HUES48 (cell line): ENCODE measurements around the gene PIGB.
"Not testable (repeated sequence)": the region's sequence is repeated elsewhere in the genome, so short reads cannot be mapped to it uniquely, and the experiment has no call there.

ENCODE experiments used
- H3K27ac ChIP-seq: one replicate; pipeline ENCODE4 v1.7.0; 2013; ENCODE audit warnings: low read depth, low read length, inconsistent platforms
- H3K27me3 ChIP-seq: 2 replicates; pipeline ENCODE4 v1.6.1; 2013; ENCODE audit warnings: mild to moderate bottlenecking, low read length; ENCODE audit not compliant: control insufficient read depth, insufficient read depth
- H3K36me3 ChIP-seq: 2 replicates; pipeline ENCODE4 v1.6.1; 2013; ENCODE audit warnings: low read length; ENCODE audit not compliant: control insufficient read depth, insufficient read depth
- H3K4me1 ChIP-seq: 2 replicates; pipeline ENCODE4 v1.6.1; 2013; ENCODE audit warnings: mild to moderate bottlenecking, low read length; ENCODE audit not compliant: control insufficient read depth, insufficient read depth
- H3K4me3 ChIP-seq: 2 replicates; pipeline ENCODE4 v1.5.1; 2013; ENCODE audit warnings: mild to moderate bottlenecking, low read depth, low read length
- H3K9ac ChIP-seq: 2 replicates; pipeline ENCODE4 v1.6.1; 2013; ENCODE audit warnings: mild to moderate bottlenecking, low read depth, low read length, moderate library complexity
- H3K9me3 ChIP-seq: 2 replicates; pipeline ENCODE4 v1.6.1; 2013; ENCODE audit warnings: low read length; ENCODE audit not compliant: control insufficient read depth, insufficient read depth

The PIGB gene

DNA sequence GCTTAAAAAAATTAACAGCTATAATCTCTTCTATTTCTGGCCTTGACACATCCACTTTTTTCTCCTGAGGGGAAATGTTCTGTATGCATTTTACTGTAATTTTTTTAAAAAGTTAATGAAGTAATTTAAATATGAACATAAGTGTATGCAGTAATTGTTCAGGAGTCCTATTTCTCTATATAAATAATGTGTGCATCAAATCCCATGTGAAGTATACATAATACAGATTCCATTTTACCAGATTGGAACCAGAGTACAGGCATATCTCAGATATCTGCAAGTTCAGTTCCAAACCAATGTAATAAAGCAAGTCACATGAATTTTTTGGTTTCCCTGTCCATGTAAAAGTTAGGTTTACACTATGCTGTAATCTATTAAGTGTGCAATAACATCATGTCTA lies 62.6 kb downstream of the PIGB start:
- no peak overlapping the region for H3K27ac ChIP-seq
- H3K4me3 ChIP-seq: no peak overlapping the region
- H3K9ac ChIP-seq: no peak overlapping the region
- no peaks in the 10 kb centered on the region for H3K27me3 ChIP-seq
- no peaks in the 10 kb centered on the region for H3K9me3 ChIP-seq
- H3K4me1 ChIP-seq: no peaks in the 10 kb centered on the region
- no peaks in the 10 kb centered on the region for H3K36me3 ChIP-seq

DNA sequence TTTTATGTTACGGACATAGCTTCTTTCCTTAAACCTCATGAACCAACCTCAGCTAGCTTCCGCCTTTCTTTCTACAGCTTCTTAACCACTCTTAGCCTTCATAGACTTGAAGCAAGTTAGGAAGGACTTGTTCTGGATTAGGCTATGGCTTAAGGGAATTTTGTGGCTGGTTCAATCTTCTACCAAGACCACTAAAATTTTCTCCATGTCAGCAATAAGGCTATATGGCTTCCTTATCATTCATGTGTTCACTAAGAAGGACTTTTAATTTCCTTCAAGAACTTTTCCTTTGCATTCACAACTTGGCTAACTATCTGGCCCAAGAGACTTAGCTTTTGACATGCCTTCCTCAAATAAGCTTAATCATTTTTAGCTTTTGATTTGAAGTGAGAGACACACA lies 64.7 kb downstream of the PIGB start:
- no peaks in the 10 kb centered on the region for H3K9me3 ChIP-seq
- H3K4me3 ChIP-seq: no peak overlapping the region
- H3K4me1 ChIP-seq: no peaks in the 10 kb centered on the region

DNA sequence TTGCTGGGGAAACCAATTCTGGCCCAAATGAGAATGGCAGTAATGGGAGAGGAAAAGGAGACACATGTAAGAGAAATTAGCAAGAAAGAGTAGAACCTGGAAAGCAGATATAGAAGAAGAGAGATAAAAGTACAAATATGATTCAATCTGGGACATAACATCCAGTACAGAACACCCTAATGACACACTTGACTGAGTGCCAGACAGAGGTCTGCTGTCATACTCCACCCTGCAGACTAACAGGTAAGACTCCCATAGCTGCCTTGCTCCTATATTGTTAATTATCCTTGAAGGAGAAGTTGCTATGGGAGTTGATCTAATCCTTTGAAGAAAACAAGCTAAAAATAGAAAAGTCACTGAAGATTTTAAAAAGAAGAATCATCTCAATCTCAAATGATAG lies 68.0 kb downstream of the PIGB start:
- Histone ChIP-seq H3K9ac (no peak overlapping the region), H3K4me3 (no peak overlapping the region), H3K27me3 (no peaks in the 10 kb centered on the region), H3K9me3 (no peaks in the 10 kb centered on the region), H3K36me3 (no peaks in the 10 kb centered on the region), H3K27ac (no peak overlapping the region), H3K4me1 (no peaks in the 10 kb centered on the region)

More for the DNA sequence above, 64.7 kb downstream of the PIGB start:
- H3K36me3 ChIP-seq: no peaks in the 10 kb centered on the region
- H3K27ac ChIP-seq: no peak overlapping the region
- no peak overlapping the region for H3K9ac ChIP-seq
- no peaks in the 10 kb centered on the region for H3K27me3 ChIP-seq

DNA sequence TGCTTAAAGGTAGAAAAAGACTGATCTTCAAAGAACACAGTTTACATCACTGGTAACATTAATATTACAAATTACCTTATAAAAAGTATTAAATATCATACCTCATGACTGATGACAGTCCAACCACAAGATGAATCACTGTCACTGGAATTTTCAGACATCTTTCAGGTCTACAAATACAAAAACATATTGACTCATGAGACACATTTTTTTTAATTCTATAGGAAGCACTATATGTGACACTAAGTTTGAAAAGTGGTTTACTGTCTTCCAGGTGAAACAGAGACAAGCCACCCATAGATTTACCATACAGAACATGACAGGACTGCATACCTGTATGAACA lies 70.2 kb downstream of the PIGB start:
- H3K4me1 ChIP-seq: no peaks in the 10 kb centered on the region
- no peaks in the 10 kb centered on the region for H3K36me3 ChIP-seq
- H3K9me3 ChIP-seq: no peaks in the 10 kb centered on the region
- no peak overlapping the region for H3K27ac ChIP-seq
- H3K27me3 ChIP-seq: no peaks in the 10 kb centered on the region
- no peak overlapping the region for H3K4me3 ChIP-seq
- H3K9ac ChIP-seq: no peak overlapping the region

DNA sequence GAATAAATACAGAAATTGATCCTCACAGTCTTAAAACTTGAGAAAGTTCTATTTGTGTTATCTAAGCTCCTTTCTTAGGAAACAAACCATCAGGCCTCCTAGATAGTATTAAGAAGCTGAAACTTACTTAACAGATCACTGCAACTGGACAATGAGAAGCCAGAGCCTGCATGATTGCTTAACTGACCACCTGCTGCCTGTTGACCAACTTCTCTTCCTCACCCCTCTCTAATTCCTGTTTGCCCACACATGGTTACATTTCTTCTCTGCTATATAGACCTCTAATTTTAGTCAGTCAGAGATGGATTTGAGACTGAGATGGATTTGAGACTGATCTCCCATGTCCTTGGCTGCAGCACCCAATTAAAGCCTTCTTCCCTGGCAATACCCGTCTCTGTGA lies 75.7 kb downstream of the PIGB start:
- Histone ChIP-seq H3K27ac (no peak overlapping the region), H3K9me3 (no peaks in the 10 kb centered on the region), H3K9ac (no peak overlapping the region), H3K27me3 (no peaks in the 10 kb centered on the region), H3K4me1 (no peaks in the 10 kb centered on the region), H3K4me3 (no peak overlapping the region), H3K36me3 (no peaks in the 10 kb centered on the region)

DNA sequence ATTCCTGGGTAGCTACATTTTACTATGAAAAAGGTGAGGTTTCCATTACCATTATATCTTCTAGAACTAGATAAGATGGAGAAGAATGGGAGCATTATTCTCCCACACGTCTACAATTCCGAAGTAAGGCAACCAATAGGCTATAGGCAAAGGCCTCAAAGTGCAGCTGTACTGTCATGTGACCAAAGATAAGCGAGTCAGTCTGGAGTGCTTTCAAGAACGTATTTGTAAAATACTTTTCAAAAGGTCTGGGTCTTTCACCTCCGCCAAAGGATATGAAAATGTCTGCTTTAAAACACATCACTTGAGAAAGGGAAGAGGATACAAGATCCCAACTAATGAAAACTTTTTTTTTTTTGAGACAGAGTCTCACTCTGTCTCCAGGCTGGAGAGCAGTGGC lies 79.2 kb downstream of the PIGB start:
- H3K9ac ChIP-seq: no peak overlapping the region
- H3K9me3 ChIP-seq: no peaks in the 10 kb centered on the region
- H3K27ac ChIP-seq: no peak overlapping the region
- no peaks in the 10 kb centered on the region for H3K27me3 ChIP-seq
- H3K4me3 ChIP-seq: no peak overlapping the region
- H3K36me3 ChIP-seq: no peaks in the 10 kb centered on the region
- H3K4me1 ChIP-seq: no peaks in the 10 kb centered on the region

DNA sequence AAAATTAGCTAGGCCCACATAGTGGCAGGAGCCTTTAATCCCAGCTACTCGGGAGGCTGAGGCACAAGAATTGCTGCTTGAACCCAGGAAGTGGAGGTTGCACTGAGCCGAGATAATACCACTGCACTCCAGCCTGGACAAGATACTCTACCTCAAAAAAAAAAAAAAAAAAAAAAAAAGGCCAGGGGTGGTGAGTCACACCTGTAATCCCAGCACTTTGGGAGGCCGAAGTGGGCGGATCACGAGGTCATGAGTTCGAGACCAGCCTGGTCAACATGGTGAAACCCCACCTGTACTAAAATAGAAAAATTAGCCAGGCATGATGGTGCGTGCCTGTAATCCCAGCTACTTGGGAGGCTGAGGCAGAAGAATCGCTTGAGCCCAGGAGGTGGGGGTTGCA lies 81.0 kb downstream of the PIGB start:
- H3K4me1 ChIP-seq, H3K27ac ChIP-seq, H3K4me3 ChIP-seq, H3K9ac ChIP-seq, H3K9me3 ChIP-seq, H3K27me3 ChIP-seq, H3K36me3 ChIP-seq: not testable (repeated sequence)

DNA sequence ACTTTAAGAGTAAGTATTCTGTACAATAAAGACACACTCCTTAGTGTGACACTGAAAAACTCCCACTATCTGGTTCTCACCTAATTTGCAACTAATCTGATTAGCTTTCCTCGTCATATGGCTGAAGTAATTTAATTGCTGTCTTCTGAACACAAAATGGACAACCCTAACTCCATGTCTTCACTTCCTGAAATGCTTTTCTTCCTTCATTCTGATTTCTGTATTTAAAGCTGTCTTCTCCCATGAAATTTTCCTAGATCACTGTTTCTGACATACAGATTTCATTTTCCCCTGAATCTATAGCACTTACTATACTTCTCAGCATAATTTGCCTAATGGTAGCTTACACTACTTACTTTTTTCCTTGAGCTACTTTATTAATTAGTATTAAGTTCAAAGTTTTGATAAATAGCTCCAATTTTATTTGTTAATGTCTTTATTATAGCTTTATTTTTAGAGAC lies 82.8 kb downstream of the PIGB start:
- H3K4me3 ChIP-seq: no peak overlapping the region
- H3K9ac ChIP-seq: no peak overlapping the region
- H3K4me1 ChIP-seq: no peaks in the 10 kb centered on the region
- H3K27me3 ChIP-seq: no peaks in the 10 kb centered on the region
- H3K36me3 ChIP-seq: no peaks in the 10 kb centered on the region
- H3K9me3 ChIP-seq: no peaks in the 10 kb centered on the region
- no peak overlapping the region for H3K27ac ChIP-seq

DNA sequence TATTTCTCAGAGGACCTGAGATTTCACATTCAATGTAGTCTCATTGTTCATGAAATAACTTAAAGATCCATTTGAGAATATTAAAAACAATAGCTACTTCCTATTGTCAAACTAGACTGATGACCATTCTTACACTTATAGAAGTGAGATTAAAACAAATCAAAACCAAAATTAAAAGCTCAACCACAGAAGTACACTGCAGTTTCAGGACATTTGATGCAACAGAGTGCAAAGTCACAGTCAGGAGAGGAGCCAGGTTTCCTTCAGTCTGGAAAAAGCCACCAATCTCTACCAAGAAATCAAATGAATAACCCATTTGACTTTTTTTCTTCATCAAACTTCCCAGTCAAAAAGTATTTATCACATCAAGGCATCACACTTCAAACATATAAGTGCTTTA lies 83.7 kb downstream of the PIGB start:
- Histone ChIP-seq H3K4me3 (no peak overlapping the region), H3K4me1 (no peaks in the 10 kb centered on the region), H3K36me3 (no peaks in the 10 kb centered on the region), H3K9me3 (no peaks in the 10 kb centered on the region), H3K27ac (no peak overlapping the region), H3K9ac (no peak overlapping the region), H3K27me3 (no peaks in the 10 kb centered on the region)

DNA sequence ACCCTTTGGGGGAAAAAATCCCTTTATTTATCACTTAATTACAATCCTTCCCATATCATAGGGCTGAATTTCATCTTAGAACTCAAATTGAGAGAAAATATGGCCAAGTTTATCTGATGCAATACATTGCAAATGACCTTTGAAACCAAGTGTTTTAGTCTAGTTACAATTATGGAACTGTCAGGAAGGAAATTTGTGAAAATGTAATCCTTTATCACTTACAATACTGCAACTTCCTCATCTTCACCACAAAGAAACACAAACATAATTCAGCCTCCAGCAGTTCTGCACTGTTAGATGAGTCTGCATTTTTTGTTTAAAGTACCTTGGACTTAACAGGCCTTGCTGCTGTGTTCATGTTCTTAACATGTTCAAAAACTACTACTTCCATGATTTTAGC lies 84.5 kb downstream of the PIGB start:
- no peaks in the 10 kb centered on the region for H3K9me3 ChIP-seq
- H3K4me3 ChIP-seq: no peak overlapping the region
- no peak overlapping the region for H3K9ac ChIP-seq
- H3K36me3 ChIP-seq: no peaks in the 10 kb centered on the region
- H3K27me3 ChIP-seq: no peaks in the 10 kb centered on the region
- H3K27ac ChIP-seq: no peak overlapping the region
- H3K4me1 ChIP-seq: no peaks in the 10 kb centered on the region
